ENCODE measurements around the gene NCK2. TPM values are rescaled to one million over a fixed set of nuclear protein-coding genes. Genes with fewer than 3 reads are reported as not detected.

The NCK2 gene
- total RNA-seq (2021; ENCODE audit: unreplicated experiment) (26.7 TPM), Bru-seq, nascent RNA (percentile 69 among the genes with signal in this experiment), BruChase-seq, experiment 1, labeled RNA remaining after a 6-hour chase (percentile 53 among the genes with signal in this experiment), BruChase-seq, experiment 2, labeled RNA remaining after a 2-hour chase (percentile 58 among the genes with signal in this experiment)
- 27.5 and 33.1 TPM in 2 replicates for polyA plus RNA-seq (2012)
- long read RNA-seq, transcript NCK2-205 (4 exons, 1,795 nt): minor isoform, 14 of 115 reads
- long read RNA-seq, transcript NCK2-201 (5 exons, 2,683 nt): major isoform, 66 of 115 reads
- long read RNA-seq, partial matches to known transcripts: 23 of 115 reads
- long read RNA-seq, other reads (novel, unspliced or antisense): 12 of 115 reads

- RAD21 ChIA-PET (ENCODE audit: low non-redundant PET in 1 of 2, low total read pairs in 2 of 2, uncharacterized antibody in 2 of 2, unreplicated experiment in 2 of 2): no interaction called here
- no peaks in the 10 kb centered on the region for H3K27me3 ChIP-seq (ENCODE audit: insufficient read depth, low read length)
- TF ChIP-seq POLR2AphosphoS5 (IDR thresholded peaks at IDR 0.05; ENCODE audit: low read depth, low read length): peak; percentile 30; the same call in 1 of the 2 replicates
- TF ChIP-seq ZFX (IDR thresholded peaks at IDR 0.05): peak; percentile 88
- no peak for TF ChIP-seq RAD21 (IDR thresholded peaks at IDR 0.05; ENCODE audit: low read depth)
- H3K4me1 ChIP-seq (ENCODE audit: control insufficient read depth in 1 of 2, insufficient read depth in 2 of 2, low read length in 2 of 2): peaks cover 6 to 16% of the 10 kb centered on the region in 2 experiments; a peak in 3 of 4 replicates
- intact Hi-C loops (cut with micrococcal nuclease): no loop called here
- H3K36me3 ChIP-seq (ENCODE audit: control insufficient read depth in 1 of 2, insufficient read depth in 2 of 2, low read length in 2 of 2): 0 out of 4 replicates have a peak, but pooled peaks cover 0 to 8% of the 10 kb centered on the region in 2 experiments
- peak within 1 kb of the TSS; percentile 76 for H3K9ac ChIP-seq (ENCODE audit: low read length)
- peaks cover 48% of the 10 kb centered on the region for H3K79me2 ChIP-seq (ENCODE audit: insufficient read depth, low read length)
- H3K9me2 ChIP-seq (ENCODE audit: insufficient read depth): no peaks in the 10 kb centered on the region
- no TSS peak for BruUV-seq (replicated peaks)
- H3K4me3 ChIP-seq (replicated peaks in 1 of 2; ENCODE audit: low read depth in 1 of 2, low read length in 2 of 2): peak within 1 kb of the TSS; percentile 55 to 75
- H3K27ac ChIP-seq (ENCODE audit: low read depth, low read length): peak within 1 kb of the TSS; percentile 81; the same call in 1 of the 2 replicates
- POLR2A ChIA-PET: no interaction called here
- H3K9me3 ChIP-seq (ENCODE audit: control insufficient read depth in 1 of 2, insufficient read depth in 1 of 2, low read depth in 1 of 2, low read length in 2 of 2): no peaks in the 10 kb centered on the region
- peak; percentile 67 for ATAC-seq
- no peak for DNase-seq (ENCODE audit: low read depth, low spot score)
- H3K4me2 ChIP-seq (ENCODE audit: low read length): peak within 1 kb of the TSS; percentile 91
- no peaks in the 10 kb centered on the region for H4K20me1 ChIP-seq (ENCODE audit: insufficient read depth)
- CTCF ChIA-PET: no interaction called here
- H2AFZ ChIP-seq (ENCODE audit: low read depth, low read length, poor library complexity, severe bottlenecking): peak within 1 kb of the TSS; percentile 3
Observed at GRCh38 chr2:105744909-105745853, at the start of gene NCK2. Gene NCK2, plus strand, starts transcription at chr2:105744912. Its CDS starts 110,152 bp downstream, at chr2:105855064.

- POLR2A ChIA-PET: no interaction called here
- BruUV-seq (replicated peaks): no TSS peak
- Histone ChIP-seq H3K9me3 (ENCODE audit: control insufficient read depth in 1 of 2, insufficient read depth in 1 of 2, low read depth in 1 of 2, low read length in 2 of 2) (no peaks in the 10 kb centered on the region), H3K27ac (ENCODE audit: low read depth, low read length) (no peak overlapping the region), H4K20me1 (ENCODE audit: insufficient read depth) (no peaks in the 10 kb centered on the region), H3K9ac (ENCODE audit: low read length) (no peak overlapping the region), H3K4me1 (ENCODE audit: control insufficient read depth in 1 of 2, insufficient read depth in 2 of 2, low read length in 2 of 2) (no peaks in the 10 kb centered on the region), H3K27me3 (ENCODE audit: insufficient read depth, low read length) (peaks cover 33% of the 10 kb centered on the region), H2AFZ (ENCODE audit: low read depth, low read length, poor library complexity, severe bottlenecking) (no peak overlapping the region), H3K79me2 (ENCODE audit: insufficient read depth, low read length) (no peaks in the 10 kb centered on the region), H3K4me2 (ENCODE audit: low read length) (no peak overlapping the region), H3K9me2 (ENCODE audit: insufficient read depth) (no peaks in the 10 kb centered on the region), H3K4me3 (replicated peaks in 1 of 2; ENCODE audit: low read depth in 1 of 2, low read length in 2 of 2) (no peak overlapping the region), H3K36me3 (ENCODE audit: control insufficient read depth in 1 of 2, insufficient read depth in 2 of 2, low read length in 2 of 2) (no peaks in the 10 kb centered on the region)
- CTCF ChIA-PET: no interaction called here
- ATAC-seq (no peak), DNase-seq (ENCODE audit: low read depth, low spot score) (no peak)
- intact Hi-C loops (cut with micrococcal nuclease): no loop called here
- TF ChIP-seq POLR2AphosphoS5 (IDR thresholded peaks at IDR 0.05; ENCODE audit: low read depth, low read length) (no peak), RAD21 (IDR thresholded peaks at IDR 0.05; ENCODE audit: low read depth) (no peak), SIN3A (IDR thresholded peaks at IDR 0.05; ENCODE audit: low read depth) (no peak), TCF7L2 (IDR thresholded peaks at IDR 0.05; ENCODE audit: borderline replicate concordance, extremely low read depth, insufficient read depth, insufficient read length) (no peak), CTCF (IDR thresholded peaks at IDR 0.05 in 2 of 3, conservative IDR thresholded peaks at IDR 0.05 in 1 of 3; ENCODE audit: borderline replicate concordance in 1 of 3, insufficient read depth in 1 of 3, low read depth in 2 of 3, low read length in 2 of 3) (no peak)
- RAD21 ChIA-PET (ENCODE audit: low non-redundant PET in 1 of 2, low total read pairs in 2 of 2, uncharacterized antibody in 2 of 2, unreplicated experiment in 2 of 2): no interaction called here
Observed at GRCh38 chr2:105697781-105698449, 46.8 kb upstream of the NCK2 start.
